CD4-positive, alpha-beta memory T cell (primary cell): ENCODE results near the gene PIGS. TPM values are rescaled to one million over a fixed set of nuclear protein-coding genes. Genes with fewer than 3 reads are reported as not detected.

ENCODE experiments used
- CTCF ChIA-PET: fragments of 350-600 bp; sonication (Branson Sonifier 250); formaldehyde crosslinking; loops from one replicate; lab custom pipeline; 2021; ENCODE audit warnings: inconsistent platforms; ENCODE audit not compliant: partially characterized antibody; lab: Charles Lee
- POLR2A ChIA-PET: fragments of 350-600 bp; sonication (Branson Sonifier 250); formaldehyde crosslinking; loops from one replicate; lab custom pipeline; 2021; ENCODE audit not compliant: partially characterized antibody; lab: Charles Lee
- DNase-seq, 5 donors: peaks; one replicate each; pipeline versions ENCODE4 v3.0.0 to v3.0.0-alpha.2; 2020 to 2022; ENCODE audit warnings: mixed read lengths in 1 of 5
- H3K27ac ChIP-seq: one replicate; pipeline ENCODE4 v1.7.0; 2013; ENCODE audit warnings: low read depth, low read length
- H3K27me3 ChIP-seq: 2 replicates; pipeline ENCODE4 v1.7.0; 2013; ENCODE audit warnings: mild to moderate bottlenecking, low read length, moderate library complexity; ENCODE audit not compliant: insufficient read depth
- H3K36me3 ChIP-seq: 2 replicates; pipeline ENCODE4 v1.7.0; 2013; ENCODE audit warnings: mild to moderate bottlenecking, low read length, moderate library complexity; ENCODE audit not compliant: insufficient read depth
- H3K4me1 ChIP-seq: 2 replicates; pipeline ENCODE4 v1.7.0; 2013; ENCODE audit warnings: mild to moderate bottlenecking, low read length, moderate library complexity; ENCODE audit not compliant: insufficient read depth
- H3K4me3 ChIP-seq, 2 donors: one replicate each; pipeline ENCODE4 v1.7.0; 2013; ENCODE audit warnings: low read length in 2 of 2, mild to moderate bottlenecking in 1 of 2
- H3K9me3 ChIP-seq, 2 donors: one replicate each; pipeline ENCODE4 v1.7.0; 2013; ENCODE audit warnings: low read length in 2 of 2, control low read depth in 1 of 2; ENCODE audit not compliant: control insufficient read depth in 1 of 2
- H3K27ac Mint-ChIP-seq, 7 donors: one replicate each; pipeline ENCODE4 v1.8.0; 2020 to 2021; ENCODE audit warnings: mixed read lengths in 7 of 7, mild to moderate bottlenecking in 6 of 7, inconsistent platforms in 3 of 7, moderate library complexity in 3 of 7
- H3K27me3 Mint-ChIP-seq, 2 donors: one replicate each; pipeline ENCODE4 v1.8.0; 2020 to 2021; ENCODE audit warnings: mixed read lengths in 2 of 2
- H3K36me3 Mint-ChIP-seq, 2 donors: one replicate each; pipeline ENCODE4 v1.8.0; 2020 to 2021; ENCODE audit warnings: mixed read lengths in 2 of 2, inconsistent platforms in 1 of 2, mild to moderate bottlenecking in 1 of 2
- H3K4me1 Mint-ChIP-seq, 4 donors: one replicate each; pipeline ENCODE4 v1.8.0; 2020 to 2021; ENCODE audit warnings: mixed read lengths in 4 of 4, mild to moderate bottlenecking in 1 of 4
- H3K4me3 Mint-ChIP-seq, 8 donors: one replicate each; pipeline ENCODE4 v1.8.0; 2020 to 2021; ENCODE audit warnings: mixed read lengths in 8 of 8, mild to moderate bottlenecking in 7 of 8, moderate library complexity in 6 of 8, inconsistent platforms in 3 of 8
- H3K9me3 Mint-ChIP-seq, 8 donors: one replicate each; pipeline ENCODE4 v1.8.0; 2020 to 2021; ENCODE audit warnings: mixed read lengths in 8 of 8, mild to moderate bottlenecking in 5 of 8, inconsistent platforms in 3 of 8, moderate library complexity in 1 of 8
- intact Hi-C: fragments of 100-400 bp; cut with micrococcal nuclease; formaldehyde crosslinking; loops from one replicate; pipeline ENCODE4 v1.15.1; 2023
- polyA plus RNA-seq, 2 donors: library from polyadenylated mRNA; unstranded; fragments of 300-500 nt; fragmentation: Illumina TruSeq; gene quantifications; one replicate each; pipeline ENCODE4 v1.2.3, GENCODE V29; 2021
- total RNA-seq, 2 experiments: library from RNA; stranded (reverse); gene quantifications; one replicate each; pipeline ENCODE4 v1.2.3, GENCODE V29; 2021

PIGS gene
- total and polyA plus RNA-seq, 4 experiments from 2014 or later: 57.3 to 69.8 (median 58.1) TPM

DNA sequence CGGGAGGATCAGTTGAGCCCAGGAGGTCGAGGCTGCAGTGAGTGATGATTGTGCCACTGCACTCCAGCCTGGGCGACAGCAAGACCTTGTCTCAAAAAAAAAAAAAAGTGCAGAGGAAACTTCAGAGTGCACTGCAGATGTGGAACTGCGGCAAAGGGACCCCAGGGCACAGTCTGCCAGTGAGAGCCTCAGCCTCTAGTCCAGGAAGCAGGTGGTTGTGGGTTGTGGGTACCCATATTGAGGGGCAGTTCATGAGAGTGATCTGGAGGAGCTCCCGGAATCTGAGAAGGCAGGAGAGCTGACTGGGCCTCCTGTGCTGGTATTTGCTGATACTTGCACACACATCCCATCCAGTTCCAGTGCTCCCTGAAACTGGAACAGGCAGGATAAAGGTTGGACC, 52.1 kb downstream of the PIGS start:
- H3K4me3 Mint-ChIP-seq: no peak overlapping the region
- Histone ChIP-seq H3K9me3 (no peaks in the 10 kb centered on the region), H3K36me3 (no peaks in the 10 kb centered on the region), H3K4me3 (no peak overlapping the region), H3K27ac (no peak overlapping the region), H3K4me1 (no peaks in the 10 kb centered on the region), H3K27me3 (no peaks in the 10 kb centered on the region)
- no peaks in the 10 kb centered on the region for H3K4me1 Mint-ChIP-seq
- intact Hi-C loops: no loop called here
- no peaks in the 10 kb centered on the region for H3K27me3 Mint-ChIP-seq
- CTCF ChIA-PET: interaction anchor here (0.6 to 1.1 kb wide), 2 partner anchors 16 to 124 kb away, joined by 3 read pairs; no protein-coding TSS in a partner anchor
- no peak overlapping the region for H3K27ac Mint-ChIP-seq
- no peaks in the 10 kb centered on the region for H3K36me3 Mint-ChIP-seq
- no peak for DNase-seq
- POLR2A ChIA-PET: no interaction called here
- H3K9me3 Mint-ChIP-seq: no peaks in the 10 kb centered on the region

GRCh38 chr17:28518578-28518977, 52.7 kb downstream of the PIGS start:
- ChIA-PET CTCF (no interaction called here), POLR2A (no interaction called here)
- H3K4me1 Mint-ChIP-seq: no peaks in the 10 kb centered on the region
- H3K27me3 Mint-ChIP-seq: peaks cover under 1 to 4% of the 10 kb centered on the region in 2 donors
- no peak overlapping the region for H3K27ac ChIP-seq
- intact Hi-C loops: no loop called here
- H3K4me3 ChIP-seq: no peak overlapping the region
- H3K36me3 ChIP-seq: no peaks in the 10 kb centered on the region
- no peak overlapping the region for H3K27ac Mint-ChIP-seq
- no peaks in the 10 kb centered on the region for H3K27me3 ChIP-seq
- H3K9me3 Mint-ChIP-seq: no peaks in the 10 kb centered on the region
- DNase-seq: no peak
- H3K36me3 Mint-ChIP-seq: no peaks in the 10 kb centered on the region
- H3K4me3 Mint-ChIP-seq: no peak overlapping the region
- no peaks in the 10 kb centered on the region for H3K9me3 ChIP-seq
- H3K4me1 ChIP-seq: no peaks in the 10 kb centered on the region

DNA sequence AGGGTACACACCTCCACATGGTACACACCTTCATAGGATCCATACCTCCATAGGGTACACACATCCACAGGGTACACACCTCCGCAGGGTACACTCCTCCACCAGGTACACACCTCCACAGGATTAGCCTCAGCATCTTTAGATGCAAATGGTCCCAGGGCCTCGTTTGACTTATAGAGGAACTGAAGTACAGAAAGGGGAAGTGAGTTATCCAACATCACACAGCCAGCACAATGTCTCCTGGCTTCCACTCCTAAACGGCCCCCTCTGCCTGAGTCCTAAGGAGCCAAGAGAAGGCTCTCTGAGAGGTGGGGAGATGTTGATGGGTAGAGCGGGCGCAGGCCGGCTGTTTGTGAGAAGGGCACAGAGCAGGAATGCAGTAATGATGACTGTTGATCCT, 53.2 kb downstream of the PIGS start:
- Mint-ChIP-seq H3K36me3 (no peaks in the 10 kb centered on the region), H3K27me3 (peaks cover 4 to 7% of the 10 kb centered on the region in 2 donors), H3K4me3 (no peak overlapping the region), H3K9me3 (no peaks in the 10 kb centered on the region), H3K27ac (no peak overlapping the region), H3K4me1 (no peaks in the 10 kb centered on the region)
- no peak overlapping the region for H3K4me3 ChIP-seq
- DNase-seq: no peak
- H3K9me3 ChIP-seq: no peaks in the 10 kb centered on the region
- POLR2A ChIA-PET: no interaction called here
- H3K27ac ChIP-seq: no peak overlapping the region
- no peaks in the 10 kb centered on the region for H3K36me3 ChIP-seq
- intact Hi-C loops: no loop called here
- no peaks in the 10 kb centered on the region for H3K4me1 ChIP-seq
- CTCF ChIA-PET: no interaction called here
- no peaks in the 10 kb centered on the region for H3K27me3 ChIP-seq

GRCh38 chr17:28515518-28515917, 55.8 kb downstream of the PIGS start:
- Histone ChIP-seq H3K9me3 (no peaks in the 10 kb centered on the region), H3K4me1 (no peaks in the 10 kb centered on the region), H3K36me3 (no peaks in the 10 kb centered on the region), H3K4me3 (no peak overlapping the region), H3K27ac (no peak overlapping the region), H3K27me3 (no peaks in the 10 kb centered on the region)
- ChIA-PET POLR2A (no interaction called here), CTCF (no interaction called here)
- Mint-ChIP-seq H3K27me3 (peaks cover 4 to 7% of the 10 kb centered on the region in 2 donors), H3K4me3 (no peak overlapping the region), H3K27ac (no peak overlapping the region), H3K4me1 (no peaks in the 10 kb centered on the region), H3K9me3 (peaks cover 0 to 2% (median 0%) of the 10 kb centered on the region in 8 donors), H3K36me3 (no peaks in the 10 kb centered on the region)
- intact Hi-C loops: no loop called here
- DNase-seq: no peak

- POLR2A ChIA-PET: no interaction called here
- H3K9me3 Mint-ChIP-seq: peaks cover 0 to 2% (median 0%) of the 10 kb centered on the region in 8 donors
- H3K4me3 Mint-ChIP-seq: no peak overlapping the region
- H3K4me1 Mint-ChIP-seq: no peaks in the 10 kb centered on the region
- H3K27me3 ChIP-seq: no peaks in the 10 kb centered on the region
- no peak for DNase-seq
- H3K27ac ChIP-seq: no peak overlapping the region
- H3K36me3 Mint-ChIP-seq: no peaks in the 10 kb centered on the region
- H3K36me3 ChIP-seq: no peaks in the 10 kb centered on the region
- H3K4me3 ChIP-seq: no peak overlapping the region
- peaks cover 8 to 13% of the 10 kb centered on the region in 2 donors for H3K27me3 Mint-ChIP-seq
- CTCF ChIA-PET: no interaction called here
- H3K4me1 ChIP-seq: no peaks in the 10 kb centered on the region
- no peaks in the 10 kb centered on the region for H3K9me3 ChIP-seq
- H3K27ac Mint-ChIP-seq: no peak overlapping the region
- intact Hi-C loops: no loop called here
These were observed 56.7 kb downstream of the PIGS start for GRCh38 chr17:28514561-28515002.

DNA sequence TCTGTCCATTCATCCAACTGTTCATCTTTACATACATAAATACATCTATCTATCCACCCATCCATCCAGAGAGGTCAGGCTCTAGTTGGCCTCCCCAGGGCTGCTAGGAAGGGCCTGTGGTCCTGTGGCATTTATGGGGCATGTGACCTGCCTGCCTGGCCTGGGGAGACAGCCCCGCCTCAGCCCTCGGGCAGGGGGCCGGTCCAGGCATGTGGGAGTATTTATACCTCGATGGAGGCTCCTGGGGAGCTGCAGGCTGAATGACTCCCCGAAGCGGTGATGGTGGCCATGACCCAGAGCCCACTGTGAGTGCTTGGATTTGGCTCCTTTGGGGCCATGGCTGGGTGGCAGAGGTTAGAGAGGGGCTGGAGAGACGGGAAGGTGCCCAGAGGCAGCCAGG, 57.8 kb downstream of the PIGS start:
- DNase-seq: no peak
- POLR2A ChIA-PET: no interaction called here
- Mint-ChIP-seq H3K4me1 (no peaks in the 10 kb centered on the region), H3K36me3 (no peaks in the 10 kb centered on the region), H3K4me3 (no peak overlapping the region), H3K27ac (peak overlapping the region in 1 of 7 donors; percentile 33), H3K27me3 (peaks cover 9 to 21% of the 10 kb centered on the region in 2 donors), H3K9me3 (peaks cover 0 to 2% (median 0%) of the 10 kb centered on the region in 8 donors)
- Histone ChIP-seq H3K27ac (no peak overlapping the region), H3K36me3 (no peaks in the 10 kb centered on the region), H3K9me3 (no peaks in the 10 kb centered on the region), H3K4me1 (no peaks in the 10 kb centered on the region), H3K27me3 (no peaks in the 10 kb centered on the region), H3K4me3 (no peak overlapping the region)
- intact Hi-C loops: no loop called here
- CTCF ChIA-PET: no interaction called here

- Histone ChIP-seq H3K9me3 (no peaks in the 10 kb centered on the region), H3K4me1 (no peaks in the 10 kb centered on the region), H3K27ac (no peak overlapping the region), H3K36me3 (no peaks in the 10 kb centered on the region), H3K27me3 (no peaks in the 10 kb centered on the region), H3K4me3 (no peak overlapping the region)
- ChIA-PET POLR2A (no interaction called here), CTCF (interaction anchor here (0.5 kb wide), 1 partner anchor 587 kb away, joined by 3 read pairs; no protein-coding TSS in a partner anchor)
- Mint-ChIP-seq H3K36me3 (no peaks in the 10 kb centered on the region), H3K4me3 (no peak overlapping the region), H3K27me3 (peaks cover 13 to 27% of the 10 kb centered on the region in 2 donors), H3K9me3 (peaks cover 0 to 2% (median 0%) of the 10 kb centered on the region in 8 donors), H3K4me1 (no peaks in the 10 kb centered on the region), H3K27ac (no peak overlapping the region)
- intact Hi-C loops: no loop called here
- DNase-seq: no peak
These were observed 59.4 kb downstream of the PIGS start for GRCh38 chr17:28511858-28512461.
